Cortex of kidney (tissue), 1 donor: ENCODE results near the gene PPP1R14B.
"Not testable (repeated sequence)": the region's sequence is repeated elsewhere in the genome, so short reads cannot be mapped to it uniquely, and the experiment has no call there.

Experiments used
- DNase-seq: peaks from one replicate; lab custom pipeline; 2025; lab: John Stamatoyannopoulos, UW

PPP1R14B gene

DNA sequence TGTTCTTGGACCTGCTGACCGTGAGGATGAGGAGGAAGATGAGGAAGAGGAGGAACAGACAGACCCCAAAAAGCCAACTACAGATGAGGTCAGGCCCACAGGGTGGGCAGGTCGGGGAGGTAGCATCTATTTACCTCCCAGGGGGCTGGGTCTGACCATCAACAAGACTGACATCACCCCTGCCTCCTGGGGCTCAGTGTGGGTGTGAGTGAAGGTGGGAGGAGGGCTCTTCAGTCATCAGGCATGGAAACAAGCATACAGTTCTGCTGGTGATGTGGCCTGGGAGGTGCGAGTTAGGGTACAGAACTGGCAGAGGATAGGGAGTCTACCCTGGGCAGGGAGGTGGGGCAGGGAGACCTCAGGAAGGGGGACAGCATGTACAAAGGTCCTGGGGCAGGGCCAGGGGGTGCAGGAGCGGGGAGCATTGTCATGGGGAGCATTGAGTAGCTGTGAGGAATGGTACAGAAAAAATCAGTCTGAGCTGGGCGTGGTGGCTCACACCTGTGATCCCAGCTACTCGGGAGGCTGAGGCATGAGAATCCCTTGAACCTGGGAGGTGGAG, 13.5 kb upstream of the PPP1R14B start:
- no peak for DNase-seq

DNA sequence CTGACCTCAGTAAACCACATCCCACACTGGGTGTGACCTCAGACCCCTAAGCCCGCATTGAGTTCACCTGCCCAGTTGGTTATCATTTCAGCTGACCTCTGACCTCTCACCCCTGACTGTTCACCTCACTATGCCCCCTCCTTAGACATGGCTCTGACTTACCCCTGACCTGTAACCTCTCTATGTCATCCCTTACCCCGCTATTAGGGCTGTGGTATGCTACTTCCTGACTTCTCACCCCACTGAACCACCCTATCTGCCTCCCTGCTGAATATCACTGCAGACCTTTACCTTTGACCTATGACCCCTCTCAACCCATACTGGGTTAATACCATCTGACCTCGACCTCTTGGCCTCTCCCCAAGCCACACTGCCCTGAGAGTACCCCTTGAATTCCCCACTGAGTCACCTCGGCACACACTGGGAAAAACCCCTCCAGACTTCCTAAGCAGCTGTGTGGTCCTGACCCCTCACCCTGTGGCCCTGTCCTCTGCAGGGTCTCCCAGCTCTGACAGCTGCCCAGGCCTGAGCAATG, 12.9 kb upstream of the PPP1R14B start:
- no peak for DNase-seq

DNA sequence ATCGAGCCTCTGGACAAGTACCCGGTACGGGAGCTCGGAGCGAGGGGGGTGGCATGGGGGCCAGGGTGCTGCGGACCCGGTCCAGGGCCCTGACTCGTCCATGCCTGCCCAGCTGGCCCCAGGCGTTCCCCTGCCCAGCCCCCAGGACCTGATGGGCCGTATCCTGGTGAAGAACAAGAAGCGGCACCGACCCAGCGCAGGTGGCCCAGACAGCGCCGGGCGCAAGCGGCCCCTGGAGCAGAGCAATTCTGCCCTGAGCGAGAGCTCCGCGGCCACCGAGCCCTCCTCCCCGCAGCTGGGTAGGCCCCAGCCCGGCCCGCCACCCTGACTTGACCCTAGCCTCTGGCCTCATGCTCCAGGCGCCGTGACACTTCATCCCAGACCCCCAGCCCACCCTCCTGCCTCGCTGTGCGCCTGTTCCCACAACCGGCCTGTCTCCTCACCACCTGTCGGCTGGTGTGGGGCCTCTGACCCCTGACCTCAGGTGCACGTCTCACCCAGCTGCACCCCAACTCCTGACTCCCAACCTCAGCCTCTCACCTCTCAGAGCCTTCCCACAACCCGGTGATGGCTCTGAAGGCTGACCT, 12.3 kb upstream of the PPP1R14B start:
- no peak for DNase-seq

DNA sequence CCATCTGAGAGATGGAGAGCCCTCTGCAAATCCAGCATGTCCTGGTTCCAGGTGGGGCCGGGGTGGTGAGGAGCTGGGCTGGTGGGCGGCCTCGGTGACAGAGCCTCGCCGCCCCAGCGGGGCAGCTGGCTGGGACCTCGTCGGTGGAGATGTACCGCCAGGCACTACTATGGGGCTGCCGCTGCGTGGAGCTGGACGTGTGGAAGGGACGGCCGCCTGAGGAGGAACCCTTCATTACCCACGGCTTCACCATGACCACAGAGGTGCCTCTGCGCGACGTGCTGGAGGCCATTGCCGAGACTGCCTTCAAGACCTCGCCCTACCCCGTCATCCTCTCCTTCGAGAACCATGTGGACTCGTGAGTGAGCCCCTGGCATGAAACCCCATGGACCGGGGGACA, 11.6 kb upstream of the PPP1R14B start:
- DNase-seq: no peak

DNA sequence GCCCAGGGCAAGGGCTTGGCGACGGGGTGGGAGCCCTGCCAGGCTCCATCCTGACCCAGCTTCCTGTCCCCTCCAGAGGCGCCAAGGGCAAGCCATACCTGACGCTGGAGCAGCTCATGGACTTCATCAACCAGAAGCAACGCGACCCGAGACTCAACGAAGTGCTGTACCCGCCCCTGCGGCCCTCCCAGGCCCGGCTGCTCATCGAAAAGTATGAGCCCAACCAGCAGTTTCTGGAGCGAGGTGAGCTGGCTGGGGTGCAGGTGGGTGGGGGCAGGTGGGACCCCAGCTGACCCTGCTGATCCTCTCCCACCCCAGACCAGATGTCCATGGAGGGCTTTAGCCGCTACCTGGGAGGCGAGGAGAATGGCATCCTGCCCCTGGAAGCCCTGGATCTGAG, 9.6 kb upstream of the PPP1R14B start:
- no peak for DNase-seq

DNA sequence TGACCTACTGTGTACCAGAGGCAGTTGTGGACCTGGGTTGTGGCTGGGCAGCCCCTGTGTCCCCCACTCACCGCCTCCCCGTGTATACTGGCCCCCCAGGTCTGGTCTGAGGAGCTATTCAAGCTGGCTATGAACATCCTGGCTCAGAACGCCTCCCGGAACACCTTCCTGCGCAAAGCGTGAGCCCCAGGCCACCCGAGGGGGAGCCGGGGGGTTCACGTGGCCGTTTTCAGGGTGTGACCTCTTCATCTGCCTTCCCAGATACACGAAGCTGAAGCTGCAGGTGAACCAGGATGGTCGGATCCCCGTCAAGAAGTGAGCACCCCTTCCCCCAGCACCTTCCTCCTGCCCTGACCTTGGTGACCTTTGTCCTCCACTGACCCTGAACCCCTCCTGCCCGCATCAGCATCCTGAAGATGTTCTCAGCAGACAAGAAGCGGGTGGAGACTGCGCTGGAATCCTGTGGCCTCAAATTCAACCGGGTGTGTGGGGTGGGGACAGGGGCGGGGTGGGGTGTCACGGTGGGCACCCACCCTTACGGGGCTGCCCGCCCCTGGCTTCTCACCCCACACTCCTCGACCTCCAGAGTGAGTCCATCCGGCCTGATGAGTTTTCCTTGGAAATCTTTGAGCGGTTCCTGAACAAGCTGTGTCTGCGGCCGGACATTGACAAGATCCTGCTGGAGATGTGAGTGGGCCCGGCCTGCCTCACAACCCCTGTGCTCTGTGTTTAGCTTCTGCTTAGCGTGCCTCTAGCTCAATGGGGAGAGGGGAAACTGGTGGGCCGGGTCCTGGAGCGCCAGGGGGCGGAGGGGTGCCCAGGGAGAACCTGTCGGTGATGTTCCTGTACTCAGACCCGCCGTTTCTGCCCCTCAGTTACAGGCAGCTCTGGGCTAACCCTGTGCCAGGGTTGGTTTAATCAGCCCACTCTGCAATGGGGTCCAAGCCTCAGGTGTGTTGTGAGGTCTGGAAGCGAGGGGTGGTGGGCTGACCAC, 8.7 kb upstream of the PPP1R14B start:
- DNase-seq: no peak

DNA sequence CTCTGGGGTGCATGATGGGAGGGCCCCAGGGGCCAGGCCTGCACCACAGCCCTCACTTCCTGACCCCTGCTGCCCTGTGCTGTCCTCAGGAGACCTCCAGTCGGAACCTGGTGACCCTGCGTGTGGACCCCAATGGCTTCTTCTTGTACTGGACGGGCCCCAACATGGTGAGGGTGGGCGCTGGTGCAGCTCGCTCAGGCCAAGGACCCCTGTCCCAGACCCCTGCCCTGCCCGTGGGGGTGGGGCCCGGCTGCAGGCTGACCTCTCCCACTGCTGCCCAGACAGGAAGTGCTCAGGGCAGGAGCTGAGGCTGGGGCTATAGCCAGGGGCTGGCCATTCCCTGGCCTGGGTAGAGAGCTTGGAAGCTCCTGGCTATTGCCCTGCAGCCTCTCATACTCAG, 7.6 kb upstream of the PPP1R14B start:
- DNase-seq: no peak

DNA sequence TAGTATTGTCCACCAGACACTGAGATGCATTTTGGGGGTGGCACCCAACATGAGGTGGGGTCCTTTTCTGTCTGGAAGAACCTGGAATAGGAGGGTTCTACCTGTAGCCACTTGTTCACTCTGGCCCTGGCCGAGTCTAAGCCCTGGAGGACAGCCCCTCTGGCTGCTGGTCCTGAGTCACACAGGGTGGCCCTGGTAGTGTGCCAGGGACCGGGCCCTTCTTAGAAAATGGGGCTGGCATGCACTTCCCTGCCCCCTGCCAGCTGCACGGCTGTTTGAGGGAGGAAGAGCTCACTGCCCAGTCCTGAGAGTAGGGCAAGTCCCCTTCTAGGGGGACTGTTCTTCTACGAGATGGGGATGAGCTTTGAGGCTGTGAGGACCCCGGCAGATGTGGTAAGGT, 6.7 kb upstream of the PPP1R14B start:
- no peak for DNase-seq

DNA sequence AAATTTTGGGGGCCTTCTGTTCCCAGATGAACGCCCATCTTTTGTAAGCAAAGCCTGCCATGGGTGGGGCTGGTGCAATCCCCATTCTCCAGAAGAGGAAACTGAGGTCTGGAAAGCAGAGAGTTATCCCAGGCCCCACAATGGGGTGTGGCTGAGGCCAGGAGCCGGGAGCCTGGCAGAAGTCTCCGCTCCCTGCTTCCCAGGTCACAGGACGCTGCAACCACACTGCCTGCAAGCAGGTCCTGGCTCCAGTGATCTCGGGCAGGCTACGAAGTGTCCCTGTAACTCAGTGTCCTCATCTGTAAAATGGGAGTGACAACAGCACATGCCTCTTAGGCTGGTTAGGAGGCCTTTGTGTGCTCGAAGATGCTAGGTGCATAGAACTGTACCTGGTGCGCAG, 6.3 kb upstream of the PPP1R14B start:
- DNase-seq: no peak

DNA sequence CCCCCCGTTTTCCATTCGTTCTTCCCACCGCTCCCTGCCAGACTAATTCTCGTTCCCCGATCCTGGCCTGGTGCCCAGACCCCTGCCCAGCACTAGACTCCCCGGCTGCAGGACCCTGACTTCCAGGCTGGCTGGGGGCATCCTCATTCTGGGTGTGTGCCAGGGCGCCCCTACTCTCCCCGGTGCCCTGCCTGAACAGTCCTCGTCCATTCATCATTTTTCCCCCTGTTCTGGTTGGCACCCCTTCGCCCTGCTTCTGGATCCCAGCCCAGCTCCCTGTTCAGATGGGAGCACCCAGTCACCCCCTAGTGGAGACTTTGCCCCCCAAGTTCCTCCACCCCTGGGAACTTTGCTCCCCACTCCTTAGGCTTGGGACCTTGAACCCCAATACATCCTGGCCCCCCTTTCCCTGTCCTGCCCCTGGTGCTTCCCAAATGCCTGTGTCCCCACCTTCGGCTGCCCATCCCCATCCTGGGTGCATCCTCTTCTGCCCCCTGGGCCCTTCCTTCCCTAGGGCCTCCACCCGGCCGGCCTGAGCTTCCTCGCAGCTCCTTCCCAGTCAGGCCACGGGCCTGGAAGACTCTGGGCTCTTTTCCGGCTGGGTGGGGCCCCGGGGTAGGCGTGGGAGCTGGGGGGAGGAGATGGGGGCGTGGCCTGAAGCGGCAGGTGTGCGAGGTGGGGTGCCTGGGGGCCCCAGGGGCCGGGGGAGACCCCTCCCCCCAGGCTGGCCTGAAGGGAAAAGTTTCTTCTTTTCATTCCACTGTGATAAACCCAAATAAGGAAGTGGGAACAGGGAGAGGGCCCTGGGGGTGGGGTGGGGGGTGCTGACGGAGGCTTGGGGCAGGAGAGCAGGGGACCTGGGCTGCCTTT, 5.5 kb upstream of the PPP1R14B start:
- DNase-seq: no peak

DNA sequence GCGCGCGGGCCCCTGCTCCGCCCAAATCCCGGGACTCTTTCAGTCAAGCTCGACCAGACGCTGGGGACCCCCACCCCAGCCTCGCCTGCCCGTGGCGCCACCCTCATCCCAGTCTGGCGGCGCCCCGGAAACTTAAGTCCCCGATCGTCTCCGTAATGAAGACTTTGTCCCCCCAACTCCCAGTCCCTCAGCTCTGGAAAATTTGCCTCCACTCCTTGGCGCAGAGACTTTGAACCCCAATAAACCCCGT, 4.9 kb upstream of the PPP1R14B start:
- no peak for DNase-seq

DNA sequence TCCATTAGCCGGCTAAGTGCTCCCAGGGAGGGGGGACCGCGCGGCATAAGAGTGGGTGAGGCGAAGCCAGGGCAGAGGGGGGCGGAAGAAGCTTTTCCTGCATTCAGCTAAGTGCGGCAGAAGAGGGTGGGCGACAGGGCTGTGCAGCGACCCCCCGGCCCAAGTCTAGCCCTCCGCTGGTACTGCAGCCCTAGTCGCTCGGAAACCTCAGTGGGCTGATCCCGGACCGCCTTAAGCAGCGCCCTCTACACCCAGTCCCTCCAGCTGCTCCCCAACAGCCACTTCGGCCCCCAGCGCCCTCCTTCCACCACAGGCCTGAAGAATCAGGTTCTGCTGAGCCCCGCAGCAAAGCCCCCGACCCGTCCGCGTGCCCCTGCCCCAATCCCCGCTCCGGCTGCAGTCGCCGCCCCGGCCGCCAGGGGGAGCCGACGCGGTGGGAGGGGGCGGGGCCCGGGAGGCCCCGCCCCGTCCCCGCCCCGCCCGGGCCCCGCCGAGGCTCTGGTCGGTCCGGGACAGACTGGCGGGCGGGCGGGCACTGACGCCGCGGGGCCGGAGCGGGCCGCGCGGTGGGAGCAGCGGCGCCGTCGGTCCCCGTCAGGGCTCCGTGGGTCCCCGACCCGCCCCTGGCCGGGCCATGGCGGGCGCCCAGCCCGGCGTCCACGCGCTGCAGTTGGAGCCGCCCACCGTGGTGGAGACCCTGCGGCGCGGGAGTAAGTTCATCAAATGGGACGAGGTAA, 4.4 kb upstream of the PPP1R14B start, which contains the start of gene PLCB3:
TSS of gene PLCB3 (plus strand) at position 515 of the 737 bp plus-strand sequence. CDS start at position 635, 120 bp downstream.
- no peak for DNase-seq

DNA sequence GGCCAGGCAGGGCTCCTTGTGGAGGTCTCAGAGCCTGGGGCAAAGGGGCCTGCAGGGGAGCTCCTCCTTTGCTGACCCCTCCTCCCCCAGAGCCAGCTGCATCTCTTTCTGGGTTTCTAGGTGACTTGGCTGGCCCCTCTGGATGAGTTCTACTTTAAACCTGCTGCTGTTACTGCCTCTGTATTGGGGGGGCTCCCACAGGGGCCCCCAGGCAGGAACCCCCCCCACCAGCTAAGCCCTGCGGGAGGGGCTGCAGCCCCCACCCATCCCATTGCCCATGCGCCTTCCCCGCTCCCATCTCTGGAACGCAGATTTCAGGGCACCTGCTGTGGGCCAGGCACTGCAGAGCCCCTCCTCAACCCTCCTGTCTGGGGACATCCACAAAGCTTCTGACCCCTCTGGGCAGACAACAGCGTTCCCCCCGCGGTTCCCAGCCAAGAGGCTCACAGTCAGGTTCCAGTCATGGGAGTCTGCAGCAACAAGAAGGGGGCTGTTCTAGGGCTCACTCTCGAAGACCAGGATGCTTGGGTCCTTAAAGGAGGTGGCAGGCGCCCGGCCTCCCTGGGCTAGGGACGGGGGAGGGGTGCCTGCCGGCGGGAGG, 3.8 kb upstream of the PPP1R14B start:
- DNase-seq: no peak

DNA sequence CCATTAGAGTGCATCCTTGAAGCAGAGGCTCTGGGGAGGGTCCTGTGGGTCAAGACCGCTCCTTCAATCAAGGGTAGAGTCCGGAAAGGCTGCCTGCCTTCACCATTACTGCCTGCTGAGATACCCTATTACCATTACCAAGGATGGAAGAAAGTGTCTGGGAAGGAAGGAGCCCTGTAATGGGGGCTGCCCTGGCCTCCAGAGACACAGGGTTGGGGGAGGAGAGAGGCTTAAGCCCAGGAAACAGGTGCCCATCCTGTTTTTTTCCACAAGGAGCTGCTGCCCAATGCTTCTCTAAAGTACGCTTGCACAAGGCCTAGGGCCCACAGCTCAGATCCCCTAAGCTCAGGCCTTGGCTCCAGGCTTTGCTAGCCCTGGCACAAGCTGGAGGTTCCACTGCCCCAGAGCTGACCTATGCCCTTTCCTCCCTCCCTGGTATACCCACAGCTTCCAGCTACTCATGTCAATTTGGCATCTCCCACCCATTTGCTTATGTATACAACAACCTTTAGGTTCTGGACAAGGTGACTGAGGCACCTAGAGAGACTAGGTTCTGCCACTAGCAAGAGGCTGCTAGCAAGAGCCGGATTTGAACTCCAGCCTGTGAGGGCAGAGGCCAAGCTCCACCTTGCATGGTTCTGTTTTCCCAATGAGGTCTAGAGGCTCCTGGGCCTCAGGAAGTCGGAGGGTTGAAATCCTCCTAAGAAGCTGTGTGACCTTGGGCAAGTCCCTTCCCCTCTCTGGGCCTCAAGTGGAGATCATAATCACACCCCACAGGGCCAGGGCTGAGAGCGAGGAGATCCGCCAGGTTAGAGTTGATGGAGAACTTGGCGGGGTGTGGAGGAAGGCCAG, 3.0 kb upstream of the PPP1R14B start:
- no peak for DNase-seq

DNA sequence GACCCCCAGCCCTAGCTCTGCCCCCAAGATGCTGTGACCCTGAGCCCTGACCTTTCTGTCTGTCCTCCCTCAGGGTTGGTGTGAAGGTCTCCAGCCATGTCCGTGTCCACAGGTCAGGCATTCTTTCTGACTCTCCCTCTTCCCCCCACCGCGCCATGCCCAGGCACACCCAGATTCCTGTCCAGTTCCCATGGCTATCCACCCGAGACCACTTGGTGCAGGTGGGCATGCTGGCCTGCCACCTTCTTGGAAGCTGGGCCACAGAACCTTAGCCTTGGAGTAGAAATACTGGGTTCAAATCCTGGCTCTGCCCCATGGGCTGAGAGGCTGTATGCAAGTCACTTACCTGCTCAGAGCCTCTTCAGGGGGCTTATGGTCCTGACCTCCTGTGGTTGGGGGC, 2.3 kb upstream of the PPP1R14B start:
- no peak for DNase-seq

DNA sequence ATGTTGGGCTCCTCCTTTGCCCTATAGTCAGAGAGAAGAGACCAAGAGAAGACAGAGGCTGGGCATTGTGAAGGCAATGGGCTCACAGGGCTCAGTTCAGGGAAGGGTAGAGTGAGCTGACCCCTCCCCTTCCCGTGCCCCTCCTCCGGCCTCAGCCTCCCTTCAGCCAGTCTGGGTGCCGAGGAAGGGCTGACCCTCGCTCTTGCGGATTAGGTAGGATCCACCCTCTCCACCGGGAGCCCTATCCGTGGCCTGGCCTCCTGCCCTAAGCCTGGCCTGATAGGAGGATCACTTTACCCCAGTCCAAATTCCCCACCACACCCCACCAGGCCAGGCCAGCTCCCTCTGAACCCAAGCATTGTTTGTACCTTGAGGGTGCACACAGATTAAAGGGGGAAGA, 1.8 kb upstream of the PPP1R14B start:
- no peak for DNase-seq

DNA sequence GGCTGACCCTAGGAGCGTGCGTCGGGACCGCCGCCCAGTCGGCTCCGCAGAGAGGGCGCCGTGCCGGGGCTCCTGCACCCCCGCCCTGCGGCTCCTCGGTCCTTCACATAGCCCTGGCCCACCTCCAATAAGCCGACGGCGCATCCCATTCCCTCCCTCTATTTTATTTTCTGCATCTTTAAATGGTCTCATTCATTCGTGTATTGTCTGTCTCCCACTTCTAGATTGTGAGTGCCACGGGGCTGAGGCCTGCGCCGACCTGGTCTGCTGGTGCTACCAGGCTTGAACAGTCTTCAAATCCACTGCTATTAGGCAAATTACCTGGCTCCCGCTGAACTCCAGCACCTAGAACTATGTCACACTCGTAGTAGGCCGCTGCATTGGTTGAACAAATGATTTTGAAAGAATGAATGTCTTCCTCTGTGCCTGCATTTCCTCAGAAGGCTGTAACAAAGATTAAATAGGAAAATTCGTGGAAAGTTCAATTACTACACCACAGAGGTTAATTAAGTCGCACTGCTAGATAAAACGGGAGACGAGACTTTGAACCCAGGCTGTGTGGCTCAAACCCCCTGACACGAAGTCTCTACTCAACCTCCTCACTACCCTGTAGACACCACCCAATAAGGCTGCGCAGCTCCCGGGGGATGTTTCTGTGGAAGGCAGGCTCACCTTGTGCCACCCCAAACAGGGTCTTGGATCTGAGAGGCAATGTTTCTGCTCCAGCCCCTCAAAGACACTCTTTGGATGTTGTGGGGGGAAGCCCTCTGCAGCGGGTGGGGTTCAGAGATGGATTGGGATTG, 1.2 kb upstream of the PPP1R14B start:
- DNase-seq: no peak

DNA sequence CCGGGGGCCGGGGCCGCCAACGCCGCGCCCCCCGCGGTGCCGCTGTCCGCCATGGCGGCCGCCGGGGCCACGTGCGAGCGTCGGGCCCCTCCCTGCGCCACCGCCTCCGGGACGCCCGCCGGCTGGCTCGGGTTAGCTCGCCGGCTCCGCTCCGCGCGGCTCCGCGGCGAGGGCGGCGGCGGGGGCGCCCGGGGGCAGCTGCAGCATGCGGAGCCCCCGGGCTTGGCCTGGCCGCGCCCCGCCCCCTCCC, 197 bp downstream of the PPP1R14B start:
- DNase-seq: not testable (repeated sequence)

DNA sequence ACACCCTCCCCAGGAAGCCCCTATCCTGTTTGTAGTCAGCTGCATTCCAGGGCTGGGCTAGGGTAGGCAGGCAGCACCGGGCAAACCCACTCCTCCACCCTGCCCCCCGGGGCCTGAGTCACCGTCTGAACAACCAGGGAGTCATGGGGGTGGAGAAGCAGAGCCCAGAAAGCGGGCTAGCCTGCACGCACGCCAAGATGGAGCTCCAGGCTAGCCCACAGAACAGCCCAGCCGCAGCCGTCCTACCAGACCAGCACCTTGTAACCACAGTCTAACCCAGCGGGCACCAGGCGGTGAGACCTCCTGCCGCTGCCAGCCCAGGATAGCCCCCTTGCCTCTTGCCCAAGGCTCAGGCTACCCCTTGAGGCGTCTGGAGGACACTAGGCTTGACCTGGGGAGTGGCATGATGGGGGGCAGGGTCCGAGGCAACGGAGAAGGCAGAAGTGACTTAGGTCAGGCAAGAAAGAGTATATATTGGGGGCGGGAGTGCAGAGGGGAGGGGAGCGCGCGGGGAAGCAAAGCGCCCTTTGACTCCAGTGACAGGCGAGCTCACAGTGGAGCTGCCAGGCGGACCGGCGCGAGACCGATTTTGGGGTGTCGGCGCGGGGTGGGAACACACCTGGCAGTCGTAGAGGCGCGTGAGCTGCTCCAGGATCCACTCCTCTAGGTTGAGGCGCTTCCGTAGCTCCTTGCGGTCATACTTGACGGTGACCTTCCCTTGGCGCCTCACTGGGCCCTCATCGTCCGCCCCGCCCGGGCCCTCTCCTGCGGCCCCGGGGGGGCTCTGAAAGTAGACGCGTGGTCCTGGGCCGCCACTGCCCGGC, 734 bp downstream of the PPP1R14B start:
- no peak for DNase-seq
